HEK293 (cell line): ENCODE results near the gene PSG1.
"Not testable (repeated sequence)": the region's sequence is repeated elsewhere in the genome, so short reads cannot be mapped to it uniquely, and the experiment has no call there.

Experiments
- CTCF ChIA-PET: fragments of 350-600 bp; formaldehyde crosslinking; extraction: SDS; loops from one replicate; lab custom pipeline; 2021; ENCODE audit warnings: antibody characterized with exemption; lab: Yijun Ruan, JAX
- POLR2A ChIA-PET: fragments of 300-600 bp; formaldehyde crosslinking; extraction: SDS; loops from one replicate; lab custom pipeline; 2020; ENCODE audit warnings: antibody characterized with exemption, inconsistent platforms; lab: Yijun Ruan, JAX
- H3K27ac ChIP-seq: fragments of 200-500 bp; sonication (Bioruptor generic); 2 replicates; pipeline ENCODE4 v1.5.1; 2014; ENCODE audit warnings: low read depth, low read length, control low read depth, inconsistent platforms; ENCODE audit errors: extremely low read depth
- H3K36me3 ChIP-seq, 2 experiments: fragments of 200-500 bp in 1 of 2; sonication (Bioruptor generic) in 1 of 2; 1 replicate in 1 of 2; 2 replicates in 1 of 2; pipeline ENCODE4 v1.5.1; 2014 to 2017; ENCODE audit warnings: inconsistent platforms in 2 of 2, low read length in 2 of 2; ENCODE audit not compliant: control insufficient read depth in 2 of 2, insufficient read depth in 1 of 2
- H3K4me1 ChIP-seq: fragments of 200-500 bp; sonication (Bioruptor generic); 2 replicates; pipeline ENCODE4 v1.5.1; 2014; ENCODE audit warnings: mild to moderate bottlenecking, low read length, inconsistent platforms; ENCODE audit not compliant: control insufficient read depth, insufficient read depth
- H3K4me3 ChIP-seq: 2 replicates; pipeline ENCODE4 v1.5.1; 2011; ENCODE audit warnings: low read depth, mild to moderate bottlenecking, control low read depth, low read length, moderate library complexity
- H3K9me3 ChIP-seq: fragments of 200-500 bp; sonication (Bioruptor generic); 2 replicates; pipeline ENCODE4 v1.5.1; 2014; ENCODE audit warnings: low read depth, low read length, inconsistent platforms; ENCODE audit not compliant: control insufficient read depth, insufficient read depth
- HOXA7 ChIP-seq: sonication (generic); formaldehyde crosslinking; IDR thresholded peaks from 2 replicates; pipeline ENCODE4 v1.8.1; 2022; ENCODE audit warnings: missing genetic modification reagents, borderline replicate concordance
- SALL2 ChIP-seq: fragments of 450-650 bp; formaldehyde crosslinking; IDR thresholded peaks from 2 replicates; pipeline ENCODE4 v1.5.0; 2017; ENCODE audit warnings: missing biosample characterization, mild to moderate bottlenecking, missing genetic modification characterization, borderline replicate concordance
- ZFP41 ChIP-seq: fragments of 450-650 bp; formaldehyde crosslinking; IDR thresholded peaks from 2 replicates; pipeline ENCODE4 v1.5.1; 2016; ENCODE audit warnings: missing biosample characterization, missing genetic modification characterization, borderline replicate concordance
- ZNF37A ChIP-seq: fragments of 450-650 bp; IDR thresholded peaks from 2 replicates; pipeline ENCODE4 v1.5.1; 2018; ENCODE audit warnings: missing biosample characterization, missing genetic modification characterization
- ZNF510 ChIP-seq: fragments of 450-650 bp; formaldehyde crosslinking; IDR thresholded peaks from 2 replicates; pipeline ENCODE4 v1.5.1; 2018; ENCODE audit warnings: mild to moderate bottlenecking, missing genetic modification characterization, missing biosample characterization; ENCODE audit not compliant: insufficient replicate concordance
- ZNF544 ChIP-seq: fragments of 450-650 bp; formaldehyde crosslinking; IDR thresholded peaks from 2 replicates; pipeline ENCODE4 v1.5.0; 2017; ENCODE audit warnings: missing biosample characterization, missing genetic modification characterization
- ZNF610 ChIP-seq: fragments of 450-650 bp; formaldehyde crosslinking; IDR thresholded peaks from 2 replicates; pipeline ENCODE4 v1.5.1; 2016; ENCODE audit warnings: missing biosample characterization, missing genetic modification characterization, borderline replicate concordance
- ZNF776 ChIP-seq: fragments of 450-650 bp; formaldehyde crosslinking; IDR thresholded peaks from 2 replicates; pipeline ENCODE4 v1.5.0; 2017; ENCODE audit warnings: missing biosample characterization, missing genetic modification characterization, borderline replicate concordance
- TF ChIP-seq, protein P1 (sequence below): fragments of 450-650 bp; formaldehyde crosslinking; IDR thresholded peaks from 2 replicates; pipeline ENCODE4 v1.5.1; 2016; ENCODE audit warnings: missing biosample characterization, missing genetic modification characterization
- TF ChIP-seq, protein P2 (sequence below): fragments of 450-650 bp; formaldehyde crosslinking; IDR thresholded peaks from 2 replicates; pipeline ENCODE4 v1.5.0; 2017; ENCODE audit warnings: missing biosample characterization, missing genetic modification characterization, borderline replicate concordance
- TF ChIP-seq, protein P3 (sequence below): fragments of 450-650 bp; formaldehyde crosslinking; IDR thresholded peaks from 2 replicates; pipeline ENCODE4 v1.5.1; 2016; ENCODE audit warnings: missing biosample characterization, missing genetic modification characterization, borderline replicate concordance
- TF ChIP-seq, protein P4 (sequence below): fragments of 450-650 bp; formaldehyde crosslinking; IDR thresholded peaks from 2 replicates; pipeline ENCODE4 v1.5.1; 2016; ENCODE audit warnings: missing biosample characterization, missing genetic modification characterization
- TF ChIP-seq, protein P5 (sequence below): fragments of 450-650 bp; formaldehyde crosslinking; IDR thresholded peaks from 2 replicates; pipeline ENCODE4 v1.5.1; 2016; ENCODE audit warnings: missing biosample characterization, missing genetic modification characterization
- TF ChIP-seq, protein P6 (sequence below): fragments of 450-650 bp; formaldehyde crosslinking; conservative IDR thresholded peaks from 2 replicates; pipeline ENCODE4 v1.5.1; 2016; ENCODE audit warnings: low read depth, missing biosample characterization, missing genetic modification characterization

Gene PSG1

DNA sequence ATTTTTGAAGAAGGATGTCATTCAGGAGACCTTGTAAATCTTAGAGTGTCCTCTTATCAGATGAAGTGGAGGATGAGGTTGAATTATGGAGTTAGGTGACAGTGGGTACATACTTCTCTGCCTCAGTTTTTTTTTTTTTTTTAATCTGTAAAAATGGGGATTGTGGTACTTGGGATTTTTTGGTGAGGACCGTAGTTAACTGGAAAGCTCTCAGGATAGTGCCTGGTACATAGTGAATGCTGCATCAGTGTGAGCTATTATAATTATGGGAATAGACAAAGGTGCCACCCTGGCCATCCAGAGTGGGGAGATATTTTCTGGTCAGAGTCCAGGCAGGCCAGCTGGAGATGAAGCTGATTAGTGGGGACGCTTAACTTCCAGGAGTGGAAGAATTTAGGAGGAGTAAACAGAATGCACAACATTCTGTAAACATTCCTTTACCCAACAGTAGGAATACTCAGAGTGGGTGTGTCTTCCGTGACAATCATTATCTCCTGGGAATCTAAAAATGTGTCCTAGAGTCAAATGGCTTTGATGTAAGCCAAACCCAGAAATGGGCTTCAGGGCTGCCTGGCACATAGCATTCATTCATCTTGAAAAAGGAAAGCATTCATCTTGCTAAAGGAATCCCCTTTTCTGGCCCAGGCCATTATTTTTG lies 47.4 kb downstream of the PSG1 start:
- CTCF ChIA-PET, result interaction anchor here (0.6 to 0.7 kb wide), 3 partner anchors 13 to 232 kb away, joined by 3 read pairs; no protein-coding TSS in a partner anchor
- H3K4me3 ChIP-seq, POLR2A ChIA-PET, H3K36me3 ChIP-seq, H3K27ac ChIP-seq, H3K4me1 ChIP-seq, H3K9me3 ChIP-seq: not testable (repeated sequence)

DNA sequence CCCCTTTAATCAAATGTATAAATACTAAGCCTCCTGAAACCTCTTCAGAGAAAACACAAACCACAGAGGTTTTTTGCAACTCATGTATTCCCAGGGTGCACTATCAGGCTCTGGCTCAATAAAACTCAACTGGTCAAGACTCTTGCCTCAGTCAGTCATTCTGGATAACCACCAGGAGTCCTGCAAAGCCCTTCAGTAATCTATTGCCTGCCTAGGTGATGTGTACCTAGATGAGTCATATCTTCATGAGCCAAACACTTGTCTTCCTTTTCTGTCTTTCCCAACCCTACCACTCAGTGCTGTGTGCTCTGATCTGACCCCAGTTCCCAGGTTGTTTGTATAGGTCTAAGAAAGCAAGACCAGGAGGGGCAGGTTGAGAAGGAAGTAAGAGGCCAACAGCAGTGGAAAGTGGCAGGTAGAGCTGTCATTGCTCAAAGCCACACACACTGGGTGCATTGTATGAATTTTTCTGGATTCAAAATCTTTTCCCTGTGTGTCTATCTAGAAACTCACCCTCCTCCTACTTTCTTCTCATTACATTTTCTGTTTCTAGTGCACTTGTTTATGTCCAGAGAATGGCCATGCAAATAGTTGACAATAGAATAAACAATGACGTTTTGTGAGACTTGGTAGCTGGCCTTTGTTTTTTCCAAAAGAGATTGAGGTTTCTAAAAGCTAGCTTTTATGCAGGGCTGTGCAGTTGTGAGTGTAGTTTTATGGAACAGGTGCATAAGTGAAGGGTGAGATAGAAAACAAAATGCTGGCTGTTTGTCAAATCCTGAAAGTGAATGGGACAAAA lies 48.1 kb downstream of the PSG1 start:
- Histone ChIP-seq H3K9me3 (no peaks in the 10 kb centered on the region), H3K4me1 (no peaks in the 10 kb centered on the region), H3K36me3 (no peaks in the 10 kb centered on the region), H3K4me3 (no peak overlapping the region), H3K27ac (no peak overlapping the region)
- ChIA-PET POLR2A (no interaction called here), CTCF (interaction anchor here (0.6 to 0.7 kb wide), 2 partner anchors 233 to 1318 kb away, joined by 3 read pairs; no protein-coding TSS in a partner anchor)
- TF ChIP-seq ZNF37A (tag by site-specific recombination), result no peak
- TF ChIP-seq, protein P1, sequence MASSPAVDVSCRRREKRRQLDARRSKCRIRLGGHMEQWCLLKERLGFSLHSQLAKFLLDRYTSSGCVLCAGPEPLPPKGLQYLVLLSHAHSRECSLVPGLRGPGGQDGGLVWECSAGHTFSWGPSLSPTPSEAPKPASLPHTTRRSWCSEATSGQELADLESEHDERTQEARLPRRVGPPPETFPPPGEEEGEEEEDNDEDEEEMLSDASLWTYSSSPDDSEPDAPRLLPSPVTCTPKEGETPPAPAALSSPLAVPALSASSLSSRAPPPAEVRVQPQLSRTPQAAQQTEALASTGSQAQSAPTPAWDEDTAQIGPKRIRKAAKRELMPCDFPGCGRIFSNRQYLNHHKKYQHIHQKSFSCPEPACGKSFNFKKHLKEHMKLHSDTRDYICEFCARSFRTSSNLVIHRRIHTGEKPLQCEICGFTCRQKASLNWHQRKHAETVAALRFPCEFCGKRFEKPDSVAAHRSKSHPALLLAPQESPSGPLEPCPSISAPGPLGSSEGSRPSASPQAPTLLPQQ (tag by site-specific recombination), result no peak
- TF ChIP-seq, protein P2, sequence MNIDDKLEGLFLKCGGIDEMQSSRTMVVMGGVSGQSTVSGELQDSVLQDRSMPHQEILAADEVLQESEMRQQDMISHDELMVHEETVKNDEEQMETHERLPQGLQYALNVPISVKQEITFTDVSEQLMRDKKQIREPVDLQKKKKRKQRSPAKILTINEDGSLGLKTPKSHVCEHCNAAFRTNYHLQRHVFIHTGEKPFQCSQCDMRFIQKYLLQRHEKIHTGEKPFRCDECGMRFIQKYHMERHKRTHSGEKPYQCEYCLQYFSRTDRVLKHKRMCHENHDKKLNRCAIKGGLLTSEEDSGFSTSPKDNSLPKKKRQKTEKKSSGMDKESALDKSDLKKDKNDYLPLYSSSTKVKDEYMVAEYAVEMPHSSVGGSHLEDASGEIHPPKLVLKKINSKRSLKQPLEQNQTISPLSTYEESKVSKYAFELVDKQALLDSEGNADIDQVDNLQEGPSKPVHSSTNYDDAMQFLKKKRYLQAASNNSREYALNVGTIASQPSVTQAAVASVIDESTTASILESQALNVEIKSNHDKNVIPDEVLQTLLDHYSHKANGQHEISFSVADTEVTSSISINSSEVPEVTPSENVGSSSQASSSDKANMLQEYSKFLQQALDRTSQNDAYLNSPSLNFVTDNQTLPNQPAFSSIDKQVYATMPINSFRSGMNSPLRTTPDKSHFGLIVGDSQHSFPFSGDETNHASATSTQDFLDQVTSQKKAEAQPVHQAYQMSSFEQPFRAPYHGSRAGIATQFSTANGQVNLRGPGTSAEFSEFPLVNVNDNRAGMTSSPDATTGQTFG (tag by site-specific recombination), result no peak
- no peak for TF ChIP-seq ZNF776 (tag by site-specific recombination)
- TF ChIP-seq, protein P3, sequence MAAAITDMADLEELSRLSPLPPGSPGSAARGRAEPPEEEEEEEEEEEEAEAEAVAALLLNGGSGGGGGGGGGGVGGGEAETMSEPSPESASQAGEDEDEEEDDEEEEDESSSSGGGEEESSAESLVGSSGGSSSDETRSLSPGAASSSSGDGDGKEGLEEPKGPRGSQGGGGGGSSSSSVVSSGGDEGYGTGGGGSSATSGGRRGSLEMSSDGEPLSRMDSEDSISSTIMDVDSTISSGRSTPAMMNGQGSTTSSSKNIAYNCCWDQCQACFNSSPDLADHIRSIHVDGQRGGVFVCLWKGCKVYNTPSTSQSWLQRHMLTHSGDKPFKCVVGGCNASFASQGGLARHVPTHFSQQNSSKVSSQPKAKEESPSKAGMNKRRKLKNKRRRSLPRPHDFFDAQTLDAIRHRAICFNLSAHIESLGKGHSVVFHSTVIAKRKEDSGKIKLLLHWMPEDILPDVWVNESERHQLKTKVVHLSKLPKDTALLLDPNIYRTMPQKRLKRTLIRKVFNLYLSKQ (tag by site-specific recombination), result no peak
- no peak for TF ChIP-seq ZNF610 (tag by site-specific recombination)
- no peak for TF ChIP-seq ZFP41
- no peak for TF ChIP-seq ZNF510 (tag by site-specific recombination)
- TF ChIP-seq, protein P4, sequence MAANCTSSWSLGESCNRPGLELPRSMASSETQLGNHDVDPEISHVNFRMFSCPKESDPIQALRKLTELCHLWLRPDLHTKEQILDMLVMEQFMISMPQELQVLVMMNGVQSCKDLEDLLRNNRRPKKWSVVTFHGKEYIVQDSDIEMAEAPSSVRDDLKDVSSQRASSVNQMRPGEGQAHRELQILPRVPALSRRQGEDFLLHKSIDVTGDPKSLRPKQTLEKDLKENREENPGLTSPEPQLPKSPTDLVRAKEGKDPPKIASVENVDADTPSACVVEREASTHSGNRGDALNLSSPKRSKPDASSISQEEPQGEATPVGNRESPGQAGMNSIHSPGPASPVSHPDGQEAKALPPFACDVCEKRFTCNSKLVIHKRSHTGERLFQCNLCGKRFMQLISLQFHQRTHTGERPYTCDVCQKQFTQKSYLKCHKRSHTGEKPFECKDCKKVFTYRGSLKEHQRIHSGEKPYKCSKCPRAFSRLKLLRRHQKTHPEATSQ, result no peak
- TF ChIP-seq, protein P5, sequence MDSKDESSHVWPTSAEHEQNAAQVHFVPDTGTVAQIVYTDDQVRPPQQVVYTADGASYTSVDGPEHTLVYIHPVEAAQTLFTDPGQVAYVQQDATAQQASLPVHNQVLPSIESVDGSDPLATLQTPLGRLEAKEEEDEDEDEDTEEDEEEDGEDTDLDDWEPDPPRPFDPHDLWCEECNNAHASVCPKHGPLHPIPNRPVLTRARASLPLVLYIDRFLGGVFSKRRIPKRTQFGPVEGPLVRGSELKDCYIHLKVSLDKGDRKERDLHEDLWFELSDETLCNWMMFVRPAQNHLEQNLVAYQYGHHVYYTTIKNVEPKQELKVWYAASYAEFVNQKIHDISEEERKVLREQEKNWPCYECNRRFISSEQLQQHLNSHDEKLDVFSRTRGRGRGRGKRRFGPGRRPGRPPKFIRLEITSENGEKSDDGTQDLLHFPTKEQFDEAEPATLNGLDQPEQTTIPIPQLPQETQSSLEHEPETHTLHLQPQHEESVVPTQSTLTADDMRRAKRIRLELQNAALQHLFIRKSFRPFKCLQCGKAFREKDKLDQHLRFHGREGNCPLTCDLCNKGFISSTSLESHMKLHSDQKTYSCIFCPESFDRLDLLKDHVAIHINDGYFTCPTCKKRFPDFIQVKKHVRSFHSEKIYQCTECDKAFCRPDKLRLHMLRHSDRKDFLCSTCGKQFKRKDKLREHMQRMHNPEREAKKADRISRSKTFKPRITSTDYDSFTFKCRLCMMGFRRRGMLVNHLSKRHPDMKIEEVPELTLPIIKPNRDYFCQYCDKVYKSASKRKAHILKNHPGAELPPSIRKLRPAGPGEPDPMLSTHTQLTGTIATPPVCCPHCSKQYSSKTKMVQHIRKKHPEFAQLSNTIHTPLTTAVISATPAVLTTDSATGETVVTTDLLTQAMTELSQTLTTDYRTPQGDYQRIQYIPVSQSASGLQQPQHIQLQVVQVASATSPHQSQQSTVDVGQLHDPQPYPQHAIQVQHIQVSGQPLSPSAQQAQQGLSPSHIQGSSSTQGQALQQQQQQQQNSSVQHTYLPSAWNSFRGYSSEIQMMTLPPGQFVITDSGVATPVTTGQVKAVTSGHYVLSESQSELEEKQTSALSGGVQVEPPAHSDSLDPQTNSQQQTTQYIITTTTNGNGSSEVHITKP (tag by site-specific recombination), result no peak
- TF ChIP-seq SALL2 (tag by site-specific recombination), result no peak
- TF ChIP-seq ZNF544 (tag by site-specific recombination), result no peak
- TF ChIP-seq, protein P6, sequence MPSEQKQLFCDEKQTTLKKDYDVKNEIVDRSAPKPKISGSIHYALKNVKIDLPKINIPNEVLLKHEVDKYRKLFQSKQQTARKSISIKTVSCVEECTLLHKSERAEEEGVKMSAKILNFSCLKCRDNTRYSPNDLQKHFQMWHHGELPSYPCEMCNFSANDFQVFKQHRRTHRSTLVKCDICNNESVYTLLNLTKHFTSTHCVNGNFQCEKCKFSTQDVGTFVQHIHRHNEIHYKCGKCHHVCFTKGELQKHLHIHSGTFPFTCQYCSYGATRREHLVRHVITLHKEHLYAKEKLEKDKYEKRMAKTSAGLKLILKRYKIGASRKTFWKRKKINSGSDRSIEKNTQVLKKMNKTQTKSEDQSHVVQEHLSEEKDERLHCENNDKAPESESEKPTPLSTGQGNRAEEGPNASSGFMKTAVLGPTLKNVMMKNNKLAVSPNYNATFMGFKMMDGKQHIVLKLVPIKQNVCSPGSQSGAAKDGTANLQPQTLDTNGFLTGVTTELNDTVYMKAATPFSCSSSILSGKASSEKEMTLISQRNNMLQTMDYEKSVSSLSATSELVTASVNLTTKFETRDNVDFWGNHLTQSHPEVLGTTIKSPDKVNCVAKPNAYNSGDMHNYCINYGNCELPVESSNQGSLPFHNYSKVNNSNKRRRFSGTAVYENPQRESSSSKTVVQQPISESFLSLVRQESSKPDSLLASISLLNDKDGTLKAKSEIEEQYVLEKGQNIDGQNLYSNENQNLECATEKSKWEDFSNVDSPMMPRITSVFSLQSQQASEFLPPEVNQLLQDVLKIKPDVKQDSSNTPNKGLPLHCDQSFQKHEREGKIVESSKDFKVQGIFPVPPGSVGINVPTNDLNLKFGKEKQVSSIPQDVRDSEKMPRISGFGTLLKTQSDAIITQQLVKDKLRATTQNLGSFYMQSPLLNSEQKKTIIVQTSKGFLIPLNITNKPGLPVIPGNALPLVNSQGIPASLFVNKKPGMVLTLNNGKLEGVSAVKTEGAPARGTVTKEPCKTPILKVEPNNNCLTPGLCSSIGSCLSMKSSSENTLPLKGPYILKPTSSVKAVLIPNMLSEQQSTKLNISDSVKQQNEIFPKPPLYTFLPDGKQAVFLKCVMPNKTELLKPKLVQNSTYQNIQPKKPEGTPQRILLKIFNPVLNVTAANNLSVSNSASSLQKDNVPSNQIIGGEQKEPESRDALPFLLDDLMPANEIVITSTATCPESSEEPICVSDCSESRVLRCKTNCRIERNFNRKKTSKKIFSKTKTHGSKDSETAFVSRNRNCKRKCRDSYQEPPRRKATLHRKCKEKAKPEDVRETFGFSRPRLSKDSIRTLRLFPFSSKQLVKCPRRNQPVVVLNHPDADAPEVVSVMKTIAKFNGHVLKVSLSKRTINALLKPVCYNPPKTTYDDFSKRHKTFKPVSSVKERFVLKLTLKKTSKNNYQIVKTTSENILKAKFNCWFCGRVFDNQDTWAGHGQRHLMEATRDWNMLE (tag by site-specific recombination), result no peak
- no peak for TF ChIP-seq HOXA7 (CRISPR knock-in tag)
